Kidney (tissue), 14 donors: ENCODE data around the gene SENP8. TPM values are rescaled to one million over a fixed set of nuclear protein-coding genes. Genes with fewer than 3 reads are reported as not detected.
A peak's percentile ranks its signal among the peaks of the same experiment; 100 is the strongest.

ENCODE experiments used
- DNase-seq, 5 donors: peaks; one replicate each; pipeline ENCODE4 v3.0.0-alpha.2; 2013 to 2020
- FAIRE-seq: peaks from 2 replicates; lab custom pipeline; 2012; peaks lifted over from hg19 to GRCh38; lab: Jason Lieb, UNC
- H3K27ac ChIP-seq, 2 donors: one replicate each; pipeline ENCODE4 v1.7.0; 2013; ENCODE audit warnings: low read depth in 2 of 2, low read length in 2 of 2, inconsistent platforms in 1 of 2
- H3K27me3 ChIP-seq: one replicate; pipeline ENCODE4 v1.7.1; 2013; ENCODE audit warnings: low read length, inconsistent platforms; ENCODE audit not compliant: control insufficient read depth, insufficient read depth
- H3K36me3 ChIP-seq, 3 donors: one replicate each; pipeline versions ENCODE4 v1.7.0 to v1.7.1; 2013; ENCODE audit warnings: low read length in 3 of 3, control low read depth in 1 of 3, inconsistent platforms in 1 of 3; ENCODE audit not compliant: insufficient read depth in 3 of 3, control insufficient read depth in 2 of 3
- H3K4me1 ChIP-seq, 3 donors: one replicate each; pipeline versions ENCODE4 v1.7.0 to v1.7.1; 2013; ENCODE audit warnings: low read length in 3 of 3, inconsistent platforms in 1 of 3, low read depth in 1 of 3; ENCODE audit not compliant: control insufficient read depth in 2 of 3, insufficient read depth in 2 of 3
- H3K4me3 ChIP-seq, 3 donors: one replicate each; pipeline versions ENCODE4 v1.7.0 to v1.8.1; 2013; ENCODE audit warnings: low read length in 3 of 3, control low read depth in 1 of 3, inconsistent platforms in 1 of 3
- H3K9ac ChIP-seq, 3 donors: one replicate each; pipeline versions ENCODE4 v1.7.0 to v1.7.1; 2013; ENCODE audit warnings: low read length in 3 of 3, control low read depth in 1 of 3, inconsistent platforms in 1 of 3
- H3K9me3 ChIP-seq, 3 donors: one replicate each; pipeline versions ENCODE4 v1.7.0 to v1.7.1; 2013; ENCODE audit warnings: low read length in 3 of 3, control low read depth in 1 of 3, inconsistent platforms in 1 of 3; ENCODE audit not compliant: control insufficient read depth in 2 of 3, insufficient read depth in 1 of 3
- intact Hi-C: fragments of 100-400 bp; cut with DNase I; formaldehyde crosslinking; loops from one replicate; pipeline ENCODE4 v1.11.1; 2022
- polyA plus RNA-seq: library from polyadenylated mRNA; stranded (reverse); fragments of 350-450 nt; fragmentation: Illumina TruSeq; extraction: RNeasy Lipid Tissue Mini Kit (QIAGEN cat#74804); gene quantifications from one replicate; pipeline ENCODE4 v1.2.3, GENCODE V29; 2014; ENCODE audit warnings: low read depth, low replicate concordance; ENCODE audit not compliant: insufficient read depth
- total RNA-seq: library from RNA; stranded (reverse); fragmentation: NEBNext Ultra II Directional; extraction: Animal tissue kit (Norgen Biotek cat#: 25700); gene quantifications from one replicate; pipeline ENCODE4 v1.2.1, GENCODE V29; 2021
- TF ChIP-seq, protein P1 (sequence below): IDR thresholded peaks from 3 replicates; pipeline ENCODE4 v1.5.1; 2012; ENCODE audit warnings: mild to moderate bottlenecking, moderate library complexity, borderline replicate concordance; ENCODE audit not compliant: insufficient read depth; ENCODE audit errors: extremely low read depth
- donor health status: control.
- donor health status: control.
- donor health status: control.
- donor health status: control.
- donor health status: control.
- donor health status: DM: yes; HTN: yes; CAD: no.
- donor health status: Normal renal cell carcinoma (clear cell type).

SENP8 gene
- total and polyA plus RNA-seq, 2 donors from 2014 or later = 4.8 to 5.6 TPM

DNA sequence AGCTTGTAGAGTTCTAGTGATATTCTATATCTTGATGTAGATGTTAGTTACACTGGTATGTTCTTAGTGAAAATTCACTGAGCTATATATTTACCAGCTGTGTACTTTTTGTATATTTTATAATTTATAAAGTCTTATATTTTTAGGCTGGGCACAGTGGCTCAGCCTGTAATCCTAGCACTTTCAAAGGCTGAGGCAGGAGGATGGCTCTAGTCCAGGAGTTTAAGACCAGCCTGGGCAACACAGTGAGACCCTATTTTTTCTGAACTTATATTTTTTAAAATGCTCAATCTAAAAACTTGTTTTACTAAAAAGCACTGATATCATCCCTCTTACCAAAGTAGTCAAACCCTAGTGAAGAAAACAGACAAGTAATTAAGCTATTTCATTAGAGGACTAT lies 5.4 kb upstream of the SENP8 start:
- Histone ChIP-seq H3K9me3 (no peaks in the 10 kb centered on the region), H3K27ac (no peak overlapping the region), H3K27me3 (no peaks in the 10 kb centered on the region), H3K4me3 (no peak overlapping the region), H3K9ac (no peak overlapping the region), H3K4me1 (peaks cover 2 to 15% (median 8%) of the 10 kb centered on the region in 3 donors), H3K36me3 (no peaks in the 10 kb centered on the region)
- no peak for DNase-seq
- FAIRE-seq = no peak
- intact Hi-C loops = no loop called here
- TF ChIP-seq, protein P1, sequence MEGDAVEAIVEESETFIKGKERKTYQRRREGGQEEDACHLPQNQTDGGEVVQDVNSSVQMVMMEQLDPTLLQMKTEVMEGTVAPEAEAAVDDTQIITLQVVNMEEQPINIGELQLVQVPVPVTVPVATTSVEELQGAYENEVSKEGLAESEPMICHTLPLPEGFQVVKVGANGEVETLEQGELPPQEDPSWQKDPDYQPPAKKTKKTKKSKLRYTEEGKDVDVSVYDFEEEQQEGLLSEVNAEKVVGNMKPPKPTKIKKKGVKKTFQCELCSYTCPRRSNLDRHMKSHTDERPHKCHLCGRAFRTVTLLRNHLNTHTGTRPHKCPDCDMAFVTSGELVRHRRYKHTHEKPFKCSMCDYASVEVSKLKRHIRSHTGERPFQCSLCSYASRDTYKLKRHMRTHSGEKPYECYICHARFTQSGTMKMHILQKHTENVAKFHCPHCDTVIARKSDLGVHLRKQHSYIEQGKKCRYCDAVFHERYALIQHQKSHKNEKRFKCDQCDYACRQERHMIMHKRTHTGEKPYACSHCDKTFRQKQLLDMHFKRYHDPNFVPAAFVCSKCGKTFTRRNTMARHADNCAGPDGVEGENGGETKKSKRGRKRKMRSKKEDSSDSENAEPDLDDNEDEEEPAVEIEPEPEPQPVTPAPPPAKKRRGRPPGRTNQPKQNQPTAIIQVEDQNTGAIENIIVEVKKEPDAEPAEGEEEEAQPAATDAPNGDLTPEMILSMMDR = no peak

DNA sequence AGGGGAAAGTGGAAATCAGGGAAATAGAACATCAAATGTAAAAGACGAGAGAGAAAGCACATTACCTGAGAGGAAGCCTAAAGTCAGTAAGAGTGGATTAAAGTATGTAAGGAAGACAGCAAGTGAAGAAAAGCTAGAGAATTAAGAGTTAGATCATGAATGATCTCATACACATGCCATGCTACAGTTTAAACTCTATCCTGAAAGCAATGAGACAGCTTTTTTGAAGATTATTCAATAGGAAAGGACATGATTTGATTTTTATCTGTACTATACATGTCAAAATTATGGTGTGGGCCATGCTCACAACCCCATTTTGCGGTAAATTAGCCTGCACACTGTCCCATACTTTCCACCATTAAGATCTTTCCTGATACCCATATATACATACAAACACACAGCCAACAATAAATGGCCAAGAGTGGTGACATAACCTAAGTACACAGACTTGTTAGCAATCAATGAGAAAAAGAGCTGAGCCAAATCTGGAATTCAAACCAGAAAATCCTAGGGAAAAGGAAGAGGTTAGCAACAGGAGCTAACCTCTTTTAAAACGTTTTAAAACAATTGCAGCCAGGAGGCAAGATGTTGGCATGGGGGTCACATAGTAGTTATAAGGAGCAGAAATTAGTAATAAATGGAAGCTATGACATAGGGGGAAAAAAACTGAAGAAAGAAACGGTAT lies 4.7 kb upstream of the SENP8 start:
- peaks cover 2 to 15% (median 8%) of the 10 kb centered on the region in 3 donors for H3K4me1 ChIP-seq

DNA sequence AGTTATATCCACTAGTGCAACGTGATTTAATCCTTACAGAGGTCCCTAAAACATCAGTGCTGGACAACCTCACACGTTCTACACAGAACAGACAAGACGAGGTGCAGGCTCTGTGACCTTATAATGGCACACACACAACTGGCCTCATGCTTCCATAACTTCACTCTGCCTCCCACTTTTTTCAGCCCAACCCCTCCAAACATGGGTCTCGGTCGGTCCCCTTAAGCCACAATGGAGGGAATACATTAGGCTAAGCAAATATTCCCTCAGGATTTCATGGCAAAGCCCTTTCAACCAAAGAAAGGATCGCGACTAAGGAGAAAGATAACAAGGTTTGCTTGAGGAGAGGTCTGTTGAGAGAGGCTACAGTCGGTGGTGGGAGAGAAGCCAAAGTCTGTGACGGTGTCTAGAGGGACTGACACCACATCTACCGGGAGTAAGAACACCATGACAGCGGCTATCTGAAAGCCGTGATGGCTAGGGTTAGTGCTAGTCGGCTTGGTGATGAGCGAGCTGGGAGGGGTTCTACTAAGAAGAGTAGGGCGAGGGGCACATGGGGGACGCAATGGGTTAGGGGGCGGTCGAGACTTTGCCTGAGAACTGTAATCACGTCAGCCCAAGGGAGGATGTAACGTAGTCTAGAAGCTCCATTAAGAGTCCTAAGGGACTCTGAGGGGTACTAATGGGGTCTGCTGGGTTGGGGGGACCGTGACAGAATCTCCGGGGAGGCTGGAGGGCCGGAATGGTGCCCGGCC lies 1.3 kb upstream of the SENP8 start:
- Histone ChIP-seq H3K9me3 (no peaks in the 10 kb centered on the region), H3K4me3 (peak overlapping the region; percentile 93 to 100 (median 98)), H3K36me3 (no peaks in the 10 kb centered on the region), H3K4me1 (peaks cover 2 to 21% (median 8%) of the 10 kb centered on the region in 3 donors), H3K27me3 (no peaks in the 10 kb centered on the region), H3K9ac (peak overlapping the region; percentile 91 to 96 (median 94)), H3K27ac (peak overlapping the region; percentile 97 to 99)
- FAIRE-seq (no peak), DNase-seq (peak in 4 of 5 donors; percentile 43 to 73 (median 52))
- TF ChIP-seq, protein P1 = no peak
- intact Hi-C loops = no loop called here

More for the DNA sequence above, 4.7 kb upstream of the SENP8 start:
- Histone ChIP-seq H3K4me3 (no peak overlapping the region), H3K9ac (no peak overlapping the region), H3K27me3 (no peaks in the 10 kb centered on the region), H3K9me3 (no peaks in the 10 kb centered on the region), H3K27ac (peak overlapping the region in 1 of 2 donors; percentile 27), H3K36me3 (no peaks in the 10 kb centered on the region)
- intact Hi-C loops = no loop called here
- no peak for DNase-seq
- FAIRE-seq = no peak
- TF ChIP-seq, protein P1 = no peak
